Brain microvascular endothelial cell (primary cell): Measurements from ENCODE around the gene MEGF11.
A peak's percentile ranks its signal among the peaks of the same experiment; 100 is the strongest.

ENCODE experiments used
- DNase-seq: peaks from one replicate; pipeline ENCODE4 v3.0.0-alpha.2; 2020
- H3K27ac ChIP-seq: fragments of 250-450 bp; sonication (Bioruptor Pico); 2 replicates; pipeline ENCODE4 v1.5.1; 2020; ENCODE audit warnings: mild to moderate bottlenecking, moderate library complexity
- H3K27me3 ChIP-seq: fragments of 250-450 bp; sonication (Bioruptor Pico); replicated peaks from 2 replicates; pipeline ENCODE4 v1.5.1; 2020; ENCODE audit warnings: mild to moderate bottlenecking
- H3K36me3 ChIP-seq: fragments of 250-450 bp; sonication (Bioruptor Pico); replicated peaks from 2 replicates; pipeline ENCODE4 v1.5.1; 2020; ENCODE audit warnings: mild to moderate bottlenecking
- H3K4me3 ChIP-seq: 2 replicates; pipeline ENCODE4 v1.5.1; 2011; ENCODE audit warnings: low read depth, mild to moderate bottlenecking, control low read depth, low read length, moderate library complexity
- CTCF ChIP-seq: IDR thresholded peaks from 2 replicates; pipeline ENCODE4 v1.5.1; 2011; ENCODE audit warnings: low read depth, mild to moderate bottlenecking, moderate library complexity, low read length, control low read depth, inconsistent platforms; ENCODE audit errors: missing control alignments
- in situ Hi-C: cut with HindIII; loops from 2 replicates; pipeline ENCODE4 v1.10.0; 2017; ENCODE audit warnings: low sequenced_read_pairs, low pct_ligation_motif_present

Gene MEGF11

GRCh38 chr15:65909831-65910230 lies 343.7 kb downstream of the MEGF11 start:
- no peak overlapping the region for H3K4me3 ChIP-seq
- no peak for TF ChIP-seq CTCF
- no peak for DNase-seq
- peaks cover 23% of the 10 kb centered on the region for H3K36me3 ChIP-seq
- H3K27ac ChIP-seq = no peak overlapping the region
- H3K27me3 ChIP-seq = no peaks in the 10 kb centered on the region
- in situ Hi-C loops = no loop called here

GRCh38 chr15:65908876-65909275 lies 344.7 kb downstream of the MEGF11 start:
- DNase-seq = no peak
- Histone ChIP-seq H3K27ac (no peak overlapping the region), H3K36me3 (peaks cover 26% of the 10 kb centered on the region), H3K4me3 (no peak overlapping the region), H3K27me3 (no peaks in the 10 kb centered on the region)
- in situ Hi-C loops = no loop called here
- no peak for TF ChIP-seq CTCF

- peaks cover 26% of the 10 kb centered on the region for H3K36me3 ChIP-seq
- in situ Hi-C loops = no loop called here
- no peak overlapping the region for H3K27ac ChIP-seq
- no peak overlapping the region for H3K4me3 ChIP-seq
- TF ChIP-seq CTCF = no peak
- no peaks in the 10 kb centered on the region for H3K27me3 ChIP-seq
- DNase-seq = no peak
These were observed 345.9 kb downstream of the MEGF11 start for GRCh38 chr15:65907661-65908060.

GRCh38 chr15:65906396-65906795 lies 347.2 kb downstream of the MEGF11 start:
- peaks cover 26% of the 10 kb centered on the region for H3K36me3 ChIP-seq
- in situ Hi-C loops = no loop called here
- H3K27ac ChIP-seq = no peak overlapping the region
- no peak for DNase-seq
- TF ChIP-seq CTCF = no peak
- no peaks in the 10 kb centered on the region for H3K27me3 ChIP-seq
- no peak overlapping the region for H3K4me3 ChIP-seq

GRCh38 chr15:65904301-65904700 lies 349.2 kb downstream of the MEGF11 start:
- Histone ChIP-seq H3K27me3 (no peaks in the 10 kb centered on the region), H3K4me3 (no peak overlapping the region), H3K27ac (peak overlapping the region; percentile 12), H3K36me3 (peaks cover 34% of the 10 kb centered on the region)
- in situ Hi-C loops = no loop called here
- no peak for TF ChIP-seq CTCF
- DNase-seq = peak; percentile 31

GRCh38 chr15:65903296-65904073 lies 350.1 kb downstream of the MEGF11 start:
- TF ChIP-seq CTCF = no peak
- H3K27me3 ChIP-seq = no peaks in the 10 kb centered on the region
- DNase-seq = peak; percentile 67
- in situ Hi-C loops = no loop called here
- peak overlapping the region; percentile 12 for H3K27ac ChIP-seq
- no peak overlapping the region for H3K4me3 ChIP-seq
- peaks cover 40% of the 10 kb centered on the region for H3K36me3 ChIP-seq
